ENCODE measurements around the gene RCCD1. TPM values are rescaled to one million over a fixed set of nuclear protein-coding genes. Genes with fewer than 3 reads are reported as not detected.

RCCD1 gene
- total RNA-seq, 5 donors from 2014 or later (not counting 1 experiment from before 2014, with no cell fraction given) = 5.7 to 21.2 (median 15.8) TPM

Other genes starting within 250 kb of the RCCD1 start
- 1 to 10 TPM; 4.9 to 9.4 (median 6.2) TPM for gene BLM, start 237.5 kb upstream of the RCCD1 start, total RNA-seq
- gene FURIN, start 86.3 kb upstream of the RCCD1 start, total RNA-seq = 10 to 100 TPM; 52.8 to 74.0 (median 61.4) TPM
- 1 to 10 TPM; 3.2 to 5.2 (median 4.3) TPM for gene FES, start 70.4 kb upstream of the RCCD1 start, total RNA-seq
- 100 to 1,000 TPM; 119 to 158 (median 142) TPM for gene MAN2A2, start 51.6 kb upstream of the RCCD1 start, total RNA-seq
- 10 to 100 TPM; 14.4 to 28.6 (median 26.2) TPM for gene HDDC3, start 22.3 kb upstream of the RCCD1 start, total RNA-seq
- gene UNC45A, start 19.6 kb upstream of the RCCD1 start, total RNA-seq = 10 to 100 TPM; 39.4 to 80.3 (median 72.2) TPM
- 10 to 100 TPM in 2 of 5 donors, 1 to 10 TPM in 3; 4.7 to 25.9 (median 6.8) TPM for gene PRC1, start 39.7 kb downstream of the RCCD1 start, total RNA-seq
- gene VPS33B, start 67.7 kb downstream of the RCCD1 start, total RNA-seq = 10 to 100 TPM; 19.3 to 29.8 (median 26.0) TPM
- gene SV2B, start 145.4 kb downstream of the RCCD1 start, total RNA-seq = under 1 TPM in 3 of 5 donors, not detected in 2; 0.03 to 0.13 (median 0.09) TPM

Measured in T-cell (primary cell).